GM13976 (cell line): Measurements from ENCODE around the gene CENPM.

ENCODE experiments used
- DNase-seq: peaks from one replicate; pipeline ENCODE4 v3.0.0; 2012; ENCODE audit warnings: low spot score
- CTCF ChIP-seq: IDR thresholded peaks from 2 replicates; pipeline ENCODE4 v1.5.1; 2012; ENCODE audit warnings: borderline replicate concordance, mild to moderate bottlenecking; ENCODE audit not compliant: insufficient read depth; ENCODE audit errors: extremely low read depth, missing control alignments, control extremely low read depth
- in situ Hi-C: fragments of 300-500 bp; cut with MboI; formaldehyde crosslinking; loops from one replicate; pipeline ENCODE4 v1.12.0; 2022; ENCODE audit warnings: low sequenced_read_pairs, mixed read lengths, inconsistent platforms; ENCODE audit not compliant: unreplicated experiment

CENPM gene

GRCh38 chr22:41943661-41944209 lies 3.2 kb downstream of the CENPM start:
- in situ Hi-C loops: loop anchor here (5.0 kb wide), 1 partner anchor 241 kb away; no protein-coding TSS in a partner anchor
- no peak for TF ChIP-seq CTCF
- no peak for DNase-seq

GRCh38 chr22:41940832-41941765 lies 5.9 kb downstream of the CENPM start:
- peak; percentile 81 for DNase-seq
- peak; percentile 95 for TF ChIP-seq CTCF
- in situ Hi-C loops: loop anchor here (5.0 kb wide), 1 partner anchor 239 kb away; no protein-coding TSS in a partner anchor

- in situ Hi-C loops: loop anchor here (5.0 kb wide), 1 partner anchor 238 kb away; no protein-coding TSS in a partner anchor
Measured at GRCh38 chr22:41939981-41940831, 6.7 kb downstream of the CENPM start.

GRCh38 chr22:41936894-41937169 lies 10.1 kb downstream of the CENPM start:
- TF ChIP-seq CTCF: no peak
- in situ Hi-C loops: no loop called here
- no peak for DNase-seq

More at GRCh38 chr22:41939981-41940831, 6.7 kb downstream of the CENPM start:
- peak; percentile 85 for DNase-seq
- TF ChIP-seq CTCF: no peak

GRCh38 chr22:41935509-41935908 lies 11.4 kb downstream of the CENPM start:
- in situ Hi-C loops: no loop called here
- TF ChIP-seq CTCF: no peak
- no peak for DNase-seq

- DNase-seq: no peak
- TF ChIP-seq CTCF: no peak
- in situ Hi-C loops: no loop called here
Measured at GRCh38 chr22:41935015-41935351, 12.0 kb downstream of the CENPM start.
